Measurements from ENCODE around the gene ACVRL1. TPM values are rescaled to one million over a fixed set of nuclear protein-coding genes. Genes with fewer than 3 reads are reported as not detected.

The ACVRL1 gene
- total RNA-seq, 4 donors from 2014 or later, result 2.0 to 71.3 (median 14.5) TPM

DNA sequence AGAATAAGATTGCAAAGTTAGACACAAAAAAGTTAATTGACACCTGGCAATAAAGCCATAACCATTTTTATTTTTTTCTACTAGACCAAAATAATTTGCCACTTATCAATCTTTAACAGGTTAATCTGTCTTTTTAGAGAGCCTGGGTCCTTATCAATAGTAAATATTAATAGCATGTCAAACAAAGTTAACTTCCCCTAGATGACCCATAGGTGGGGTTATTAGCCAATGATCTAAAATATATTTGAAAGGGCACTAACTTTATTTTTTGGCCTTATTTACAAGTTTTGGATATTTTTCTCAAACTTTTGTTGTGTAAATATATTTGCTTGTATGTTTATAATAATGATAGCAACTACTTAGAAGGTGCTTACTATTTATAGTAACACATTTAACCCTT, 15.5 kb upstream of the ACVRL1 start:
- intact Hi-C loops (cut with DNase I), result loop anchor here (10.0 kb wide), 1 partner anchor 93 kb away; no protein-coding TSS in a partner anchor

GRCh38 chr12:51893786-51894185, 13.5 kb upstream of the ACVRL1 start:
- Histone ChIP-seq H3K4me1 (peaks cover 0 to 32% (median 0%) of the 10 kb centered on the region in 3 donors), H3K27me3 (peaks cover 0 to 8% (median 0%) of the 10 kb centered on the region in 4 donors), H3K36me3 (no peaks in the 10 kb centered on the region), H3K27ac (no peak overlapping the region), H3K9me3 (no peaks in the 10 kb centered on the region), H3K4me3 (no peak overlapping the region)
- TF ChIP-seq CTCF (IDR thresholded peaks at IDR 0.05), result no peak
- TF ChIP-seq POLR2A (IDR thresholded peaks at IDR 0.05), result no peak
- intact Hi-C loops (cut with DNase I), result loop anchor here (10.0 kb wide), 1 partner anchor 91 kb away; no protein-coding TSS in a partner anchor
- no peak for DNase-seq
- 62 to 69% methylated on average over 6 of the region's 6 CpGs for WGBS, 2 donors

More for the DNA sequence above, 15.5 kb upstream of the ACVRL1 start:
- Histone ChIP-seq H3K36me3 (no peaks in the 10 kb centered on the region), H3K4me3 (no peak overlapping the region), H3K9me3 (no peaks in the 10 kb centered on the region), H3K27ac (no peak overlapping the region), H3K27me3 (peaks cover 0 to 24% (median 0%) of the 10 kb centered on the region in 4 donors), H3K4me1 (peaks cover 0 to 31% (median 0%) of the 10 kb centered on the region in 3 donors)
- DNase-seq, result no peak
- TF ChIP-seq CTCF (IDR thresholded peaks at IDR 0.05), result peak in 4 of 6 experiments; percentile 23 to 43 (median 28)
- TF ChIP-seq POLR2A (IDR thresholded peaks at IDR 0.05), result no peak

- TF ChIP-seq CTCF (IDR thresholded peaks at IDR 0.05), result no peak
- no peak for TF ChIP-seq POLR2A (IDR thresholded peaks at IDR 0.05)
- H3K4me1 ChIP-seq, result peaks cover 0 to 34% (median 0%) of the 10 kb centered on the region in 3 donors
- H3K27ac ChIP-seq, result no peak overlapping the region
- no peaks in the 10 kb centered on the region for H3K36me3 ChIP-seq
- no peak for DNase-seq
- no peaks in the 10 kb centered on the region for H3K9me3 ChIP-seq
- no peak overlapping the region for H3K4me3 ChIP-seq
- H3K27me3 ChIP-seq, result peaks cover 0 to 3% (median 0%) of the 10 kb centered on the region in 4 donors
- 71 to 73% methylated on average over 3 to 5 of the region's 8 CpGs for WGBS, 2 donors
- intact Hi-C loops (cut with DNase I), result loop anchor here (10.0 kb wide), 1 partner anchor 89 kb away; no protein-coding TSS in a partner anchor
Observed at GRCh38 chr12:51895378-51896135, 11.7 kb upstream of the ACVRL1 start.

DNA sequence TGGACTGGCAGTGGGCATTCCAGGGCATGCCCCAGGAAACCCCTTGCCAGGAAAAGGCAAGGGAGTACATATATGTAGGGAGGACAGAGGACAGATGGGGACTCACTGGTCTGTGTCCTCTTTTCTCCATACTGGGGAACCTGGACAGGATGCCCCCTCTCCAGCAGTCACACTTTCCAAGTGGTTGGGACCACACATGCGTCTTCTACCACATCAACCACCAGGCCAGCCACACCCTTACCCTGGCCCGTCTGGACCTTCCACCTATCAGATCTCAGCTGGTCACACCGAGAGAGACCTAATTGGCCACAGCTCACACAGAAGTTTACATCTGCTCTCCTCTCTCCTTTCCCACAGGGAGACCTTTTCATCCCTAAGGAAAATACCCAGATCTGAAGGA, 11.1 kb upstream of the ACVRL1 start:
- Histone ChIP-seq H3K27me3 (peaks cover 0 to 3% (median 0%) of the 10 kb centered on the region in 4 donors), H3K4me3 (no peak overlapping the region), H3K36me3 (no peaks in the 10 kb centered on the region), H3K9me3 (no peaks in the 10 kb centered on the region), H3K27ac (peak overlapping the region in 2 of 4 donors; percentile 35 to 63), H3K4me1 (peaks cover 0 to 34% (median 0%) of the 10 kb centered on the region in 3 donors)
- TF ChIP-seq POLR2A (IDR thresholded peaks at IDR 0.05), result no peak
- TF ChIP-seq CTCF (IDR thresholded peaks at IDR 0.05), result no peak
- no peak for DNase-seq
- intact Hi-C loops (cut with DNase I), result loop anchor here (10.0 kb wide), 1 partner anchor 89 kb away; no protein-coding TSS in a partner anchor
- WGBS, 2 donors, result 70% methylated on average over 3 of the region's 3 CpGs

- intact Hi-C loops (cut with DNase I), result loop anchor here (10.0 kb wide), 1 partner anchor 88 kb away; no protein-coding TSS in a partner anchor
- H3K27me3 ChIP-seq, result peaks cover 0 to 3% (median 0%) of the 10 kb centered on the region in 4 donors
- H3K27ac ChIP-seq, result peak overlapping the region in 3 of 4 donors; percentile 35 to 63 (median 38)
- peaks cover 0 to 34% (median 0%) of the 10 kb centered on the region in 3 donors for H3K4me1 ChIP-seq
- no peaks in the 10 kb centered on the region for H3K36me3 ChIP-seq
- no peak overlapping the region for H3K4me3 ChIP-seq
- DNase-seq, result no peak
- WGBS, 2 donors, result 71 to 76% methylated on average over 3 to 8 of the region's 8 CpGs
- no peak for TF ChIP-seq POLR2A (IDR thresholded peaks at IDR 0.05)
- TF ChIP-seq CTCF (IDR thresholded peaks at IDR 0.05), result no peak
- H3K9me3 ChIP-seq, result no peaks in the 10 kb centered on the region
Observed at GRCh38 chr12:51897181-51897580, 10.1 kb upstream of the ACVRL1 start.
